DND-41 (cell line): Measurements from ENCODE around the gene DEPDC7.
"Not testable (repeated sequence)": the region's sequence is repeated elsewhere in the genome, so short reads cannot be mapped to it uniquely, and the experiment has no call there.

Experiments used
- CTCF ChIP-seq: IDR thresholded peaks from 2 replicates; pipeline ENCODE4 v1.5.1; 2012; ENCODE audit warnings: borderline replicate concordance, low read length, moderate library complexity, mild to moderate bottlenecking; ENCODE audit not compliant: poor library complexity, severe bottlenecking; ENCODE audit errors: extremely low read depth
- EZH2 ChIP-seq: IDR thresholded peaks from 3 replicates; pipeline ENCODE4 v1.6.1; 2012; ENCODE audit warnings: borderline replicate concordance, low read depth, mild to moderate bottlenecking, moderate library complexity, low read length, inconsistent platforms; ENCODE audit not compliant: severe bottlenecking

DNA sequence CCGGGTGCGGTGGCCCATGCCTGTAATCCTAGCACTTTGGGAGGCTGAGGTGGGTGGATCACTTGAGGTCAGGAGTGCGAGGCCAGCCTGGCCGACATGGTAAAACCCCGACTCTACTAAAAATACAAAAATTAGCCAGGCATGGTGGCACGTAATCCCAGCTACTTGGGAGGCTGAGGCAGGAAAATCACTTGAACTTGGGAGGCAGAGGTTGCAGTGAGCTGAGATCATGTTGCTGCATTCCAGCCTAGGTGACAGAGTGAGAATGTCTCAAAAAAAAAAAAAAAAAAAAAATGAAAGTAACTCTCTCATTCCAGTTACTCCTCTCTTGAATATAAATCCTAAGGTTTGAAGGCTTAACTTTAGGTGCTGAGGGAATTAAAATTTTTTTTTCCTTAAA is 13.5 kb downstream of the DEPDC7 start:
- not testable (repeated sequence) for TF ChIP-seq CTCF, EZH2
